Body of pancreas (tissue), 4 donors: Measurements from ENCODE around the gene VTN. TPM values are rescaled to one million over a fixed set of nuclear protein-coding genes. Genes with fewer than 3 reads are reported as not detected.

Experiments
- ATAC-seq: fragments of 150-250 bp; one replicate; pipeline ENCODE4 v1.9.1; 2016
- DNase-seq, 4 donors: peaks; one replicate each; pipeline ENCODE4 v3.0.0-alpha.2; 2019
- H3K27ac ChIP-seq, 4 donors: fragments of 200-600 bp; sonication (generic); 1 replicate in 3 of 4; 2 replicates in 1 of 4; pipeline versions ENCODE4 v1.5.1 to v1.6.1; 2016 to 2019; ENCODE audit warnings: mild to moderate bottlenecking in 1 of 4, mixed read lengths in 1 of 4, moderate library complexity in 1 of 4
- H3K27me3 ChIP-seq, 2 donors: fragments of 200-600 bp; sonication (generic); one replicate each; pipeline ENCODE4 v1.6.0; 2016; ENCODE audit warnings: mild to moderate bottlenecking in 1 of 2
- H3K36me3 ChIP-seq, 2 donors: fragments of 200-600 bp; sonication (generic); replicated peaks in 1 of 2; 2 replicates each; pipeline ENCODE4 v1.5.1; 2016; ENCODE audit warnings: low read depth in 2 of 2; ENCODE audit not compliant: insufficient read depth in 1 of 2
- H3K4me1 ChIP-seq: fragments of 200-600 bp; sonication (generic); one replicate; pipeline ENCODE4 v1.6.0; 2016
- H3K4me3 ChIP-seq, 2 donors: fragments of 200-600 bp; sonication (generic); 1 replicate in 1 of 2; 2 replicates in 1 of 2; pipeline ENCODE4 v1.5.1; 2016 to 2019
- H3K9me3 ChIP-seq, 3 donors: fragments of 200-600 bp; sonication (generic); 1 replicate in 2 of 3; 2 replicates in 1 of 3; pipeline ENCODE4 v1.5.1; 2016
- CTCF ChIP-seq, 7 experiments: fragments of 450-650 bp in 4 of 7; fragments of 200-600 bp in 3 of 7; sonication (generic) in 3 of 7; IDR thresholded peaks; one replicate each; pipeline ENCODE4 v1.5.1; 2016 to 2019; ENCODE audit warnings: antibody characterized with exemption in 7 of 7
- POLR2A ChIP-seq, 3 donors: fragments of 450-650 bp; IDR thresholded peaks; one replicate each; pipeline ENCODE4 v1.6.1; 2016; ENCODE audit warnings: antibody characterized with exemption in 3 of 3, mild to moderate bottlenecking in 2 of 3
- WGBS, 2 donors: methylation state at CpG; one replicate each; pipeline ENCODE4 v1.1.5; 2017; 5-methylcytosine and 5-hydroxymethylcytosine counted together
- intact Hi-C: fragments of 100-400 bp; cut with DNase I; formaldehyde crosslinking; loops from one replicate; pipeline ENCODE4 v1.15.1; 2023
- total RNA-seq, 2 donors: library from RNA; depleted of rRNA; stranded (reverse); fragments of >200 nt; gene quantifications; one replicate each; pipeline ENCODE4 v1.1.0, GENCODE V29; 2016

VTN gene
- total RNA-seq, 2 donors from 2014 or later = 4.2 to 6.6 TPM

DNA sequence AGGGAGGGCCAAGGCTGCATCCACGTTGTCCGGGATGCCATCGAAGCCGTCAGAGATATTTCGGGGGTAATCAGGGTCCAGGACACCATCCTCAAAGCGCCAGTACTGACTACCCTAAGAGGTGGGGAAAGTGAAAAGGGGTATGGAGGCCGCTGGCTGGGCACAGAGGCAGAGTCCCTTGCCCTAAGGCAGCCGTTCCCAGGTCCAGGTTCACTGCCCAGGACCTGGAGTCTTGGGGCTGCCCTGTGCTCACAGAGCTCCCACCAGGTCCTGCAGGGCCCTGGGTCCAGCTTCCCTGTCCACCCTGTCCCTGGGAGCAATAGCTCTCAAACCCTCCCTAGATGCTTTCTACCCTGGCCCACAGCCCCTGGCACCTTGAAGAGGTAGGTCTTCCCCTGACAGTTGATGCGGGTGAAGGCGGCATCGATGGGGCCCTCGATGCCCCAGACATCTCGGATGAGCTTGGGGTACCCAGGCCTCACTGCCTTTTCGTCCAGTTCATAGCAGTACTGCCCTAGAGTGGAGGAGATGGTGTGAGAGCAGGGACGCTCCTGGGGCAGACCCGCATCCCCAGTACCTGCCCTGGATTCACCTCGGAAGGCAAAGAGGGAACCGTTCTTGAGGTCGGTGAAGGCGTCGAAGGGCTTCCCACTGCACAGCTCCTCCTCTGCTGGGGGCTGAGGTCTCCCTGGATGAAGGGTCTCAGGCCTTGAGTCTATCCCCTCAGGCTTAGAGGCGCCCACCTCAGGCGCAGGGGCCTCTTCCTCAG is 1.0 kb downstream of the VTN start:
- Histone ChIP-seq H3K9me3 (no peaks in the 10 kb centered on the region), H3K27me3 (no peaks in the 10 kb centered on the region), H3K4me3 (no peak overlapping the region), H3K27ac (peak overlapping the region in 2 of 4 donors; percentile 72 to 82), H3K4me1 (peaks cover 40% of the 10 kb centered on the region), H3K36me3 (no peaks in the 10 kb centered on the region)
- 90 to 93% methylated on average over 11 to 22 of the region's 23 CpGs for WGBS, 2 donors
- DNase-seq (no peak), ATAC-seq (no peak)
- intact Hi-C loops = no loop called here
- TF ChIP-seq POLR2A (IDR thresholded peaks at IDR 0.05) (no peak), CTCF (IDR thresholded peaks at IDR 0.05) (no peak)

DNA sequence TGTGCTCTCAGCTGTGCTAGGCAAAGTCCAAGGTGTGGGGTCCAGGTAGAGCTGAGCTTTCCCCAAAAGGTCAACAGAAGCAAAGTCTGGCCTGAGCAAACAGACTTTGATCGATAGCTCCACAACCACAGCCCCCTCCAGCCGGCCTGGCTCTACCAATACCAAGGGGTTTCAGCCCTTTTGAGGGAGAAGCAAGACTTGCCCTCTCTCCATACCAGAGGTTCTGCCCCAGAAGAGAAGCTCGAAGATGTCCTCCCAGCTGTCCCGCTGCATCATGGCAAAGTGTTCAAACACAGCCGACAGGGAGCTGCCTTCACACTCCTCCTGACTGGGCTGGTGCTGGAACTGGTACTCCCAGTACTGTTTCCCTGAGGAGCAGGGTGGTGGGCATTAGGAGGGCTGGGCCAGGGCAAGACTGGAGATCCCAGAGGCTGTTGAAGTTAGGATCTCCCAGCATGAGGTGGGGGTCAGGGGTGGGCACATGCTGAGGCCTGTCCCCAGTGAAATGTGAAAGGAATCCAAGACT is 1.7 kb downstream of the VTN start:
- Histone ChIP-seq H3K4me3 (no peak overlapping the region), H3K27ac (peak overlapping the region in 1 of 4 donors; percentile 72), H3K27me3 (no peaks in the 10 kb centered on the region), H3K9me3 (no peaks in the 10 kb centered on the region), H3K36me3 (peaks cover 0 to 5% of the 10 kb centered on the region in 2 donors), H3K4me1 (peaks cover 40% of the 10 kb centered on the region)
- WGBS, 2 donors = 32 to 55% methylated on average over 3 to 5 of the region's 5 CpGs
- no peak for ATAC-seq
- no peak for TF ChIP-seq POLR2A (IDR thresholded peaks at IDR 0.05)
- TF ChIP-seq CTCF (IDR thresholded peaks at IDR 0.05) = no peak
- intact Hi-C loops = no loop called here
- DNase-seq = no peak

DNA sequence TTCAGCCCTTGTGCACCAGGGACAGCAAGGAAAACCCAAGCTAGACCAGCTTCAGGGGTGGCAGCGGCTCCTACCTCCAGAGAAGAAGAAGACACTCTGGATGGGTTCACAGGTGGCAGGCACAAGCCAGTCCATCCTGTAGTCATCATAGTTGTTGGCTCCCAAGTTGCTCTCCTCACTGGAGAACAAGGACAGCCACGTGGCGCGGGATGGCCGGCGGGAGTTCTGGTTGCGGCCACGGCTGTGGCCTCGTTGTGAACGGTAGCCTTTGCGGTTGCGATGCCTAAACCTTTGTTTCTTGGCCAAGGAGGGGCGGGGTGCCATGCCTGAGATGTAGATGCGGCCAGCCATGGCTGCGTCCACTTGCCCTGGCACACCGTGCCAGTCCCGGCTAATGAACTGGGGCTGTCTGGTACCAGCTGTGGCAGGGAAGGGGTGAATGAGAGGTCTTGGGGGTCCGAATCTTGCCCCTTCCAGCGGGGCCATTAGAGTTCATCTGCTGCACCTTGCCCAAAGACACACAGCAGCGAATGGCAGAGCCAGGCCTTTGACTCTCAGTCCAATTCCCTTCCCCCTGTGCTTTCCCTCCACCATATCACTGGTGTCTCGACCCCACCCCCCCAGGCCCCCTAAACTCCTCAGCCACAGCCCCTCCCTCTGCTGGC is 2.3 kb downstream of the VTN start:
- intact Hi-C loops = no loop called here
- ATAC-seq (no peak), DNase-seq (no peak)
- Histone ChIP-seq H3K36me3 (peaks cover 0 to 6% of the 10 kb centered on the region in 2 donors), H3K9me3 (no peaks in the 10 kb centered on the region), H3K27me3 (no peaks in the 10 kb centered on the region), H3K4me3 (no peak overlapping the region), H3K4me1 (peaks cover 39% of the 10 kb centered on the region), H3K27ac (no peak overlapping the region)
- 79 to 83% methylated on average over 12 to 21 of the region's 21 CpGs for WGBS, 2 donors
- no peak for TF ChIP-seq CTCF (IDR thresholded peaks at IDR 0.05)
- no peak for TF ChIP-seq POLR2A (IDR thresholded peaks at IDR 0.05)

DNA sequence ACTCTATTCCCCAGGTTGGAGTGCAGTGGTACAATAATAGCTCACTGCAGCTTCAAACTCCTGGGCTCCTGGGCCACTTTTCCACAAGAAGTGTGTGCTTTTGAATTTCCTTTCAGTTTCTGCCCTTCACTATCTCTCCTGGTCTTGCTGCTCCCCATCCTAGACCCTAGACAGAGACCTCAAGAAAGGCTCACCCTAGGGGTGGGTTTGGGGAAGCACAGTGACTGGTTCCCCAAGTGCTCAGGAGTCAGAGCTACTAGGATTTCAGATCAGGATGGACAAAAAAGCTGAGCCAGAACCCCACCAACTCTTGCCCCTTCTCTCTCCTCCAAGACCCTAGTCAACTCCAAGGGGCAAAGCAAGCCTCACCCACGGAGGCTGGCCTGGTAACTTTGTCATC is 3.5 kb downstream of the VTN start:
- WGBS, 2 donors = 70 to 78% methylated on average over 1 of the region's 1 CpG
- Histone ChIP-seq H3K27me3 (no peaks in the 10 kb centered on the region), H3K9me3 (no peaks in the 10 kb centered on the region), H3K4me1 (peaks cover 27% of the 10 kb centered on the region), H3K27ac (no peak overlapping the region), H3K4me3 (no peak overlapping the region), H3K36me3 (peaks cover 0 to 9% of the 10 kb centered on the region in 2 donors)
- no peak for TF ChIP-seq CTCF (IDR thresholded peaks at IDR 0.05)
- TF ChIP-seq POLR2A (IDR thresholded peaks at IDR 0.05) = no peak
- DNase-seq (no peak), ATAC-seq (no peak)
- intact Hi-C loops = no loop called here
